Measurements from ENCODE around the gene TPM3.
A peak's percentile ranks its signal among the peaks of the same experiment; 100 is the strongest.
"Not testable (repeated sequence)": the region's sequence is repeated elsewhere in the genome, so short reads cannot be mapped to it uniquely, and the experiment has no call there.

TPM3 gene

GRCh38 chr1:154158307-154159125, 33.4 kb downstream of the TPM3 start:
- H3K4me3 ChIP-seq (ENCODE audit: low read depth in 1 of 2, low read length in 2 of 2), result no peak overlapping the region
- H3K36me3 ChIP-seq (ENCODE audit: control insufficient read depth in 1 of 2, insufficient read depth in 2 of 2, low read length in 2 of 2), result peaks cover 28 to 41% of the 10 kb centered on the region in 2 donors
- H3K27ac ChIP-seq (ENCODE audit: low read length), result no peak overlapping the region
- H3K9me3 ChIP-seq (ENCODE audit: control insufficient read depth in 1 of 2, low read length in 2 of 2), result no peaks in the 10 kb centered on the region
- peaks cover 0 to 12% of the 10 kb centered on the region in 2 donors for H3K4me1 ChIP-seq (ENCODE audit: control insufficient read depth in 1 of 2, insufficient read depth in 2 of 2, low read length in 2 of 2)
- no peaks in the 10 kb centered on the region for H3K27me3 ChIP-seq (ENCODE audit: low read depth, low read length)

GRCh38 chr1:154157520-154158306, 34.2 kb downstream of the TPM3 start:
- Histone ChIP-seq H3K27ac (ENCODE audit: low read length) (peak overlapping the region; percentile 12), H3K36me3 (ENCODE audit: control insufficient read depth in 1 of 2, insufficient read depth in 2 of 2, low read length in 2 of 2) (peaks cover 24 to 39% of the 10 kb centered on the region in 2 donors)

GRCh38 chr1:154155251-154155650, 36.6 kb downstream of the TPM3 start:
- H3K4me1 ChIP-seq (ENCODE audit: control insufficient read depth in 1 of 2, insufficient read depth in 2 of 2, low read length in 2 of 2), result peaks cover 0 to 12% of the 10 kb centered on the region in 2 donors
- H3K9me3 ChIP-seq (ENCODE audit: control insufficient read depth in 1 of 2, low read length in 2 of 2), result no peaks in the 10 kb centered on the region
- no peak overlapping the region for H3K4me3 ChIP-seq (ENCODE audit: low read depth in 1 of 2, low read length in 2 of 2)
- peak overlapping the region; percentile 0 for H3K27ac ChIP-seq (ENCODE audit: low read length)
- H3K27me3 ChIP-seq (ENCODE audit: low read depth, low read length), result no peaks in the 10 kb centered on the region
- peaks cover 19 to 27% of the 10 kb centered on the region in 2 donors for H3K36me3 ChIP-seq (ENCODE audit: control insufficient read depth in 1 of 2, insufficient read depth in 2 of 2, low read length in 2 of 2)

More at GRCh38 chr1:154157520-154158306, 34.2 kb downstream of the TPM3 start:
- no peaks in the 10 kb centered on the region for H3K9me3 ChIP-seq (ENCODE audit: control insufficient read depth in 1 of 2, low read length in 2 of 2)
- no peak overlapping the region for H3K4me3 ChIP-seq (ENCODE audit: low read depth in 1 of 2, low read length in 2 of 2)
- H3K4me1 ChIP-seq (ENCODE audit: control insufficient read depth in 1 of 2, insufficient read depth in 2 of 2, low read length in 2 of 2), result peaks cover 0 to 12% of the 10 kb centered on the region in 2 donors
- H3K27me3 ChIP-seq (ENCODE audit: low read depth, low read length), result no peaks in the 10 kb centered on the region

- H3K27ac ChIP-seq (ENCODE audit: low read length), result peak within 1 kb of the TSS; percentile 62
- H3K4me1 ChIP-seq (ENCODE audit: control insufficient read depth in 1 of 2, insufficient read depth in 2 of 2, low read length in 2 of 2), result peaks cover 0 to 12% of the 10 kb centered on the region in 2 donors
- H3K36me3 ChIP-seq (ENCODE audit: control insufficient read depth in 1 of 2, insufficient read depth in 2 of 2, low read length in 2 of 2), result peaks cover 13 to 21% of the 10 kb centered on the region in 2 donors
- no peak within 1 kb of the TSS for H3K4me3 ChIP-seq (ENCODE audit: low read depth in 1 of 2, low read length in 2 of 2)
- H3K27me3 ChIP-seq (ENCODE audit: low read depth, low read length), result no peaks in the 10 kb centered on the region
- H3K9me3 ChIP-seq (ENCODE audit: control insufficient read depth in 1 of 2, low read length in 2 of 2), result no peaks in the 10 kb centered on the region
Observed at GRCh38 chr1:154154534-154155191, 37.2 kb downstream of the TPM3 start, which contains the start of gene NUP210L. Gene NUP210L, minus strand, starts transcription at chr1:154155073.

- Histone ChIP-seq H3K9me3 (ENCODE audit: control insufficient read depth in 1 of 2, low read length in 2 of 2) (no peaks in the 10 kb centered on the region), H3K27ac (ENCODE audit: low read length) (peak overlapping the region; percentile 62), H3K36me3 (ENCODE audit: control insufficient read depth in 1 of 2, insufficient read depth in 2 of 2, low read length in 2 of 2) (peaks cover 7 to 16% of the 10 kb centered on the region in 2 donors), H3K4me1 (ENCODE audit: control insufficient read depth in 1 of 2, insufficient read depth in 2 of 2, low read length in 2 of 2) (peaks cover 0 to 12% of the 10 kb centered on the region in 2 donors), H3K27me3 (ENCODE audit: low read depth, low read length) (no peaks in the 10 kb centered on the region), H3K4me3 (ENCODE audit: low read depth in 1 of 2, low read length in 2 of 2) (no peak overlapping the region)
Observed at GRCh38 chr1:154154053-154154452, 37.8 kb downstream of the TPM3 start.

GRCh38 chr1:154151311-154151710, 40.6 kb downstream of the TPM3 start:
- Histone ChIP-seq H3K36me3 (ENCODE audit: control insufficient read depth in 1 of 2, insufficient read depth in 2 of 2, low read length in 2 of 2) (no peaks in the 10 kb centered on the region), H3K27ac (ENCODE audit: low read length) (no peak overlapping the region), H3K4me3 (ENCODE audit: low read depth in 1 of 2, low read length in 2 of 2) (no peak overlapping the region), H3K9me3 (ENCODE audit: control insufficient read depth in 1 of 2, low read length in 2 of 2) (no peaks in the 10 kb centered on the region), H3K4me1 (ENCODE audit: control insufficient read depth in 1 of 2, insufficient read depth in 2 of 2, low read length in 2 of 2) (peaks cover 0 to 12% of the 10 kb centered on the region in 2 donors), H3K27me3 (ENCODE audit: low read depth, low read length) (no peaks in the 10 kb centered on the region)

GRCh38 chr1:154148807-154149206, 43.1 kb downstream of the TPM3 start:
- Histone ChIP-seq H3K4me1 (ENCODE audit: control insufficient read depth in 1 of 2, insufficient read depth in 2 of 2, low read length in 2 of 2) (no peaks in the 10 kb centered on the region), H3K27me3 (ENCODE audit: low read depth, low read length) (no peaks in the 10 kb centered on the region), H3K9me3 (ENCODE audit: control insufficient read depth in 1 of 2, low read length in 2 of 2) (no peaks in the 10 kb centered on the region), H3K27ac (ENCODE audit: low read length) (no peak overlapping the region), H3K4me3 (ENCODE audit: low read depth in 1 of 2, low read length in 2 of 2) (no peak overlapping the region), H3K36me3 (ENCODE audit: control insufficient read depth in 1 of 2, insufficient read depth in 2 of 2, low read length in 2 of 2) (no peaks in the 10 kb centered on the region)

GRCh38 chr1:154147505-154147904, 44.4 kb downstream of the TPM3 start:
- H3K27me3 ChIP-seq (ENCODE audit: low read depth, low read length); H3K27ac ChIP-seq (ENCODE audit: low read length); H3K4me3 ChIP-seq (ENCODE audit: low read depth in 1 of 2, low read length in 2 of 2); H3K9me3 ChIP-seq (ENCODE audit: control insufficient read depth in 1 of 2, low read length in 2 of 2); H3K36me3 ChIP-seq (ENCODE audit: control insufficient read depth in 1 of 2, insufficient read depth in 2 of 2, low read length in 2 of 2); H3K4me1 ChIP-seq (ENCODE audit: control insufficient read depth in 1 of 2, insufficient read depth in 2 of 2, low read length in 2 of 2): not testable (repeated sequence)

GRCh38 chr1:154145986-154146385, 45.9 kb downstream of the TPM3 start:
- no peak overlapping the region for H3K27ac ChIP-seq (ENCODE audit: low read length)
- no peaks in the 10 kb centered on the region for H3K36me3 ChIP-seq (ENCODE audit: control insufficient read depth in 1 of 2, insufficient read depth in 2 of 2, low read length in 2 of 2)
- no peaks in the 10 kb centered on the region for H3K9me3 ChIP-seq (ENCODE audit: control insufficient read depth in 1 of 2, low read length in 2 of 2)
- H3K27me3 ChIP-seq (ENCODE audit: low read depth, low read length), result no peaks in the 10 kb centered on the region
- H3K4me3 ChIP-seq (ENCODE audit: low read depth in 1 of 2, low read length in 2 of 2), result no peak overlapping the region
- H3K4me1 ChIP-seq (ENCODE audit: control insufficient read depth in 1 of 2, insufficient read depth in 2 of 2, low read length in 2 of 2), result no peaks in the 10 kb centered on the region

- Histone ChIP-seq H3K36me3 (ENCODE audit: control insufficient read depth in 1 of 2, insufficient read depth in 2 of 2, low read length in 2 of 2) (no peaks in the 10 kb centered on the region), H3K9me3 (ENCODE audit: control insufficient read depth in 1 of 2, low read length in 2 of 2) (no peaks in the 10 kb centered on the region), H3K27ac (ENCODE audit: low read length) (no peak overlapping the region), H3K4me3 (ENCODE audit: low read depth in 1 of 2, low read length in 2 of 2) (no peak overlapping the region), H3K4me1 (ENCODE audit: control insufficient read depth in 1 of 2, insufficient read depth in 2 of 2, low read length in 2 of 2) (no peaks in the 10 kb centered on the region), H3K27me3 (ENCODE audit: low read depth, low read length) (no peaks in the 10 kb centered on the region)
Observed at GRCh38 chr1:154142358-154142757, 49.5 kb downstream of the TPM3 start.

- no peaks in the 10 kb centered on the region for H3K36me3 ChIP-seq (ENCODE audit: control insufficient read depth in 1 of 2, insufficient read depth in 2 of 2, low read length in 2 of 2)
- H3K4me3 ChIP-seq (ENCODE audit: low read depth in 1 of 2, low read length in 2 of 2), result no peak overlapping the region
- no peaks in the 10 kb centered on the region for H3K4me1 ChIP-seq (ENCODE audit: control insufficient read depth in 1 of 2, insufficient read depth in 2 of 2, low read length in 2 of 2)
- H3K9me3 ChIP-seq (ENCODE audit: control insufficient read depth in 1 of 2, low read length in 2 of 2), result no peaks in the 10 kb centered on the region
- no peak overlapping the region for H3K27ac ChIP-seq (ENCODE audit: low read length)
- H3K27me3 ChIP-seq (ENCODE audit: low read depth, low read length), result no peaks in the 10 kb centered on the region
Observed at GRCh38 chr1:154141240-154141639, 50.7 kb downstream of the TPM3 start.
